ENCODE data around the gene ELP5. TPM values are rescaled to one million over a fixed set of nuclear protein-coding genes. Genes with fewer than 3 reads are reported as not detected.

ELP5 gene
- total and polyA plus RNA-seq, 8 donors: 8.4 to 45.2 (median 19.5) TPM; not detected in 1

GRCh38 chr17:7307686-7308624 lies 55.9 kb downstream of the ELP5 start:
- Histone ChIP-seq H3K36me3 (peaks cover 31 to 38% (median 37%) of the 10 kb centered on the region in 4 donors), H3K27me3 (no peaks in the 10 kb centered on the region), H3K4me3 (peak overlapping the region; percentile 94 to 99 (median 98)), H3K27ac (peak overlapping the region; percentile 98 to 100 (median 100)), H3K4me1 (peaks cover 24 to 49% (median 43%) of the 10 kb centered on the region in 4 donors), H3K9me3 (no peaks in the 10 kb centered on the region)
- no peak for TF ChIP-seq POLR2A (IDR thresholded peaks at IDR 0.05)
- no peak for TF ChIP-seq POLR2AphosphoS5 (IDR thresholded peaks at IDR 0.05)
- no peak for TF ChIP-seq EP300 (IDR thresholded peaks at IDR 0.05)
- TF ChIP-seq CTCF (IDR thresholded peaks at IDR 0.05): no peak
- intact Hi-C loops (cut with DNase I; ENCODE audit: low total_unique reads): no loop called here
- DNase-seq: peak; percentile 51 to 82
- 0 to 1% (median 1%) methylated on average over 45 to 104 of the region's 104 CpGs for WGBS, 5 donors

- WGBS, 5 donors: 0 to 2% (median 0%) methylated on average over 13 to 14 of the region's 14 CpGs
- H3K27me3 ChIP-seq: no peaks in the 10 kb centered on the region
- peaks cover 40 to 46% (median 45%) of the 10 kb centered on the region in 4 donors for H3K36me3 ChIP-seq
- TF ChIP-seq POLR2A (IDR thresholded peaks at IDR 0.05) (peak in 2 of 4 donors; percentile 41 to 52), EP300 (IDR thresholded peaks at IDR 0.05) (no peak), POLR2AphosphoS5 (IDR thresholded peaks at IDR 0.05) (peak; percentile 61 to 80 (median 68)), CTCF (IDR thresholded peaks at IDR 0.05) (peak in 1 of 7 experiments; percentile 16)
- peak overlapping the region; percentile 98 to 100 (median 100) for H3K27ac ChIP-seq
- H3K4me1 ChIP-seq: peaks cover 32 to 57% (median 51%) of the 10 kb centered on the region in 4 donors
- H3K4me3 ChIP-seq: peak overlapping the region; percentile 94 to 99 (median 98)
- intact Hi-C loops (cut with DNase I; ENCODE audit: low total_unique reads): no loop called here
- DNase-seq: peak; percentile 81 to 94
- no peaks in the 10 kb centered on the region for H3K9me3 ChIP-seq
Observed at GRCh38 chr17:7308625-7309433, 56.8 kb downstream of the ELP5 start.

Small RNAs within 50 kb of the gene (small RNA-seq; reads per million reads assigned to genes)
- gene MIR324 (5.0 to 14.9 (median 13.2) reads per million in 4 donors), gene RF00019 (0 reads per million in 4 donors)

Other genes with a start within 250 kb of the ELP5 start
Only the 30 nearest of the 35 such genes appear.
- gene SLC16A13, start 216.2 kb upstream of the ELP5 start, total RNA-seq: 1 to 10 TPM in 1 of 5 donors, not detected in 4; 2.9 TPM
- gene SLC16A13, start 216.2 kb upstream of the ELP5 start, polyA plus RNA-seq: 1 to 10 TPM in 1 of 3 donors, under 1 TPM in 1, not detected in 1; 0.56 to 1.4 TPM
- not detected for gene SLC16A11, start 208.1 kb upstream of the ELP5 start, total RNA-seq
- 1 to 10 TPM in 2 of 3 donors, under 1 TPM in 1; 0.68 to 3.7 (median 2.3) TPM for gene SLC16A11, start 208.1 kb upstream of the ELP5 start, polyA plus RNA-seq
- 1 to 10 TPM in 2 of 5 donors, not detected in 3; 1.2 to 4.8 TPM for gene CLEC10A, start 172.0 kb upstream of the ELP5 start, total RNA-seq
- 1 to 10 TPM in 2 of 3 donors, under 1 TPM in 1; 0.75 to 6.6 (median 2.2) TPM for gene CLEC10A, start 172.0 kb upstream of the ELP5 start, polyA plus RNA-seq
- 1 to 10 TPM in 2 of 5 donors, not detected in 3; 1.4 to 2.2 TPM for gene ASGR2, start 137.4 kb upstream of the ELP5 start, total RNA-seq
- under 1 TPM in 1 of 3 donors, not detected in 2; 0.73 TPM for gene ASGR2, start 137.4 kb upstream of the ELP5 start, polyA plus RNA-seq
- gene ASGR1, start 72.8 kb upstream of the ELP5 start, total RNA-seq: under 1 TPM in 2 of 5 donors, not detected in 3; 0.87 to 0.92 TPM
- gene ASGR1, start 72.8 kb upstream of the ELP5 start, polyA plus RNA-seq: 1 to 10 TPM; 1.9 to 6.0 (median 2.5) TPM
- 10 to 100 TPM in 3 of 5 donors, 1 to 10 TPM in 2; 3.2 to 26.3 (median 10.6) TPM for gene DLG4, start 32.4 kb upstream of the ELP5 start, total RNA-seq
- 10 to 100 TPM in 1 of 3 donors, 1 to 10 TPM in 2; 5.8 to 11.5 (median 7.0) TPM for gene DLG4, start 32.4 kb upstream of the ELP5 start, polyA plus RNA-seq
- 1,000 to 10,000 TPM in 3 of 5 donors, 100 to 1,000 TPM in 2; 348 to 3,058 (median 1,195) TPM for gene ACADVL, start 32.3 kb upstream of the ELP5 start, total RNA-seq
- 100 to 1,000 TPM; 651 to 783 (median 654) TPM for gene ACADVL, start 32.3 kb upstream of the ELP5 start, polyA plus RNA-seq
- 100 to 1,000 TPM in 1 of 5 donors, 10 to 100 TPM in 4; 16.9 to 114 (median 19.7) TPM for gene DVL2, start 17.7 kb upstream of the ELP5 start, total RNA-seq
- 10 to 100 TPM; 12.1 to 14.5 (median 14.5) TPM for gene DVL2, start 17.7 kb upstream of the ELP5 start, polyA plus RNA-seq
- 10 to 100 TPM in 3 of 5 donors, 1 to 10 TPM in 2; 5.2 to 26.2 (median 14.0) TPM for gene PHF23, start 12.8 kb upstream of the ELP5 start, total RNA-seq
- 10 to 100 TPM; 21.3 to 27.2 (median 21.5) TPM for gene PHF23, start 12.8 kb upstream of the ELP5 start, polyA plus RNA-seq
- 100 to 1,000 TPM; 111 to 419 (median 206) TPM for gene GABARAP, start 9.8 kb upstream of the ELP5 start, total RNA-seq
- gene GABARAP, start 9.8 kb upstream of the ELP5 start, polyA plus RNA-seq: 1,000 to 10,000 TPM in 1 of 3 donors, 100 to 1,000 TPM in 2; 773 to 1,252 (median 934) TPM
- 10 to 100 TPM; 23.9 to 82.8 (median 54.0) TPM for gene CTDNEP1, start 481 bp upstream of the ELP5 start, total RNA-seq
- gene CTDNEP1, start 481 bp upstream of the ELP5 start, polyA plus RNA-seq: 10 to 100 TPM; 71.8 to 85.1 (median 75.9) TPM
- gene CLDN7, start 10.3 kb downstream of the ELP5 start, total RNA-seq: 100 to 1,000 TPM in 1 of 5 donors, 10 to 100 TPM in 2, 1 to 10 TPM in 2; 1.8 to 829 (median 17.4) TPM
- gene CLDN7, start 10.3 kb downstream of the ELP5 start, polyA plus RNA-seq: 100 to 1,000 TPM in 1 of 3 donors, 1 to 10 TPM in 2; 3.1 to 114 (median 9.9) TPM
- 10 to 100 TPM in 2 of 5 donors, 1 to 10 TPM in 3; 3.5 to 26.6 (median 7.0) TPM for gene SLC2A4, start 29.5 kb downstream of the ELP5 start, total RNA-seq
- gene SLC2A4, start 29.5 kb downstream of the ELP5 start, polyA plus RNA-seq: 10 to 100 TPM in 1 of 3 donors, 1 to 10 TPM in 1, under 1 TPM in 1; 0.92 to 15.9 (median 1.4) TPM
- 10 to 100 TPM in 1 of 5 donors, 1 to 10 TPM in 1, under 1 TPM in 2, not detected in 1; 0.43 to 72.4 (median 1.1) TPM for gene YBX2, start 42.4 kb downstream of the ELP5 start, total RNA-seq
- gene YBX2, start 42.4 kb downstream of the ELP5 start, polyA plus RNA-seq: 1 to 10 TPM; 1.2 to 6.5 (median 1.8) TPM
- gene EIF5A, start 55.4 kb downstream of the ELP5 start, total RNA-seq: 100 to 1,000 TPM in 4 of 5 donors, 10 to 100 TPM in 1; 86.9 to 189 (median 137) TPM
- gene EIF5A, start 55.4 kb downstream of the ELP5 start, polyA plus RNA-seq: 100 to 1,000 TPM; 341 to 438 (median 394) TPM
- 10 to 100 TPM; 23.9 to 91.6 (median 55.9) TPM for gene GPS2, start 63.1 kb downstream of the ELP5 start, total RNA-seq
- 10 to 100 TPM; 74.3 to 84.9 (median 79.7) TPM for gene GPS2, start 63.1 kb downstream of the ELP5 start, polyA plus RNA-seq
- 10 to 100 TPM; 17.8 to 84.0 (median 36.4) TPM for gene NEURL4, start 77.1 kb downstream of the ELP5 start, total RNA-seq
- 10 to 100 TPM in 2 of 3 donors, 1 to 10 TPM in 1; 6.9 to 22.2 (median 15.6) TPM for gene NEURL4, start 77.1 kb downstream of the ELP5 start, polyA plus RNA-seq
- gene ACAP1, start 84.3 kb downstream of the ELP5 start, total RNA-seq: 10 to 100 TPM in 4 of 5 donors, 1 to 10 TPM in 1; 8.3 to 33.3 (median 14.7) TPM
- 1 to 10 TPM; 4.4 to 6.4 (median 6.2) TPM for gene ACAP1, start 84.3 kb downstream of the ELP5 start, polyA plus RNA-seq
- gene KCTD11, start 99.9 kb downstream of the ELP5 start, total RNA-seq: 10 to 100 TPM in 1 of 5 donors, 1 to 10 TPM in 3, under 1 TPM in 1; 0.58 to 11.0 (median 3.5) TPM
- gene KCTD11, start 99.9 kb downstream of the ELP5 start, polyA plus RNA-seq: 10 to 100 TPM in 1 of 3 donors, 1 to 10 TPM in 2; 8.9 to 14.1 (median 9.4) TPM
- gene TMEM95, start 102.9 kb downstream of the ELP5 start, total RNA-seq: not detected
- not detected for gene TMEM95, start 102.9 kb downstream of the ELP5 start, polyA plus RNA-seq
- gene TNK1, start 128.9 kb downstream of the ELP5 start, total RNA-seq: 10 to 100 TPM in 3 of 5 donors, 1 to 10 TPM in 2; 5.7 to 37.1 (median 22.2) TPM
- gene TNK1, start 128.9 kb downstream of the ELP5 start, polyA plus RNA-seq: 10 to 100 TPM in 1 of 3 donors, 1 to 10 TPM in 2; 6.0 to 12.1 (median 7.8) TPM
- 100 to 1,000 TPM in 1 of 5 donors, 10 to 100 TPM in 2, 1 to 10 TPM in 1, not detected in 1; 7.9 to 101 (median 29.6) TPM for gene PLSCR3, start 142.3 kb downstream of the ELP5 start, total RNA-seq
- gene PLSCR3, start 142.3 kb downstream of the ELP5 start, polyA plus RNA-seq: 10 to 100 TPM; 21.9 to 27.1 (median 24.4) TPM
- 100 to 1,000 TPM in 2 of 5 donors, 10 to 100 TPM in 2, not detected in 1; 39.8 to 347 (median 161) TPM for gene TMEM256, start 151.9 kb downstream of the ELP5 start, total RNA-seq
- 100 to 1,000 TPM; 189 to 282 (median 279) TPM for gene TMEM256, start 151.9 kb downstream of the ELP5 start, polyA plus RNA-seq
- 10 to 100 TPM in 3 of 5 donors, 1 to 10 TPM in 2; 4.6 to 42.0 (median 13.8) TPM for gene NLGN2, start 155.6 kb downstream of the ELP5 start, total RNA-seq
- gene NLGN2, start 155.6 kb downstream of the ELP5 start, polyA plus RNA-seq: 1 to 10 TPM; 1.7 to 7.9 (median 1.8) TPM
- gene SPEM1, start 168.1 kb downstream of the ELP5 start, total RNA-seq: not detected
- under 1 TPM in 1 of 3 donors, not detected in 2; 0.20 TPM for gene SPEM1, start 168.1 kb downstream of the ELP5 start, polyA plus RNA-seq
- gene SPEM2, start 173.4 kb downstream of the ELP5 start, total RNA-seq: not detected
- not detected for gene SPEM2, start 173.4 kb downstream of the ELP5 start, polyA plus RNA-seq
- gene SPEM3, start 176.6 kb downstream of the ELP5 start, total RNA-seq: not detected
- not detected for gene SPEM3, start 176.6 kb downstream of the ELP5 start, polyA plus RNA-seq
- 10 to 100 TPM in 2 of 5 donors, 1 to 10 TPM in 2, not detected in 1; 1.3 to 48.4 (median 9.0) TPM for gene TMEM102, start 183.2 kb downstream of the ELP5 start, total RNA-seq
- gene TMEM102, start 183.2 kb downstream of the ELP5 start, polyA plus RNA-seq: 1 to 10 TPM; 4.5 to 7.9 (median 6.4) TPM
- 10 to 100 TPM in 1 of 5 donors, under 1 TPM in 1, not detected in 3; 0.37 to 15.6 TPM for gene FGF11, start 187.3 kb downstream of the ELP5 start, total RNA-seq
- 1 to 10 TPM in 1 of 3 donors, under 1 TPM in 1, not detected in 1; 0.50 to 2.9 TPM for gene FGF11, start 187.3 kb downstream of the ELP5 start, polyA plus RNA-seq
- 1 to 10 TPM in 3 of 5 donors, not detected in 2; 1.8 to 6.4 (median 4.2) TPM for gene CHRNB1, start 192.8 kb downstream of the ELP5 start, total RNA-seq
- 10 to 100 TPM in 2 of 3 donors, 1 to 10 TPM in 1; 9.2 to 12.0 (median 10.7) TPM for gene CHRNB1, start 192.8 kb downstream of the ELP5 start, polyA plus RNA-seq